ENCODE measurements around the gene PARD3B. TPM values are rescaled to one million over a fixed set of nuclear protein-coding genes. Genes with fewer than 3 reads are reported as not detected.

Gene PARD3B
- total RNA-seq, 1 experiment from 2014 or later = 5.1 TPM

DNA sequence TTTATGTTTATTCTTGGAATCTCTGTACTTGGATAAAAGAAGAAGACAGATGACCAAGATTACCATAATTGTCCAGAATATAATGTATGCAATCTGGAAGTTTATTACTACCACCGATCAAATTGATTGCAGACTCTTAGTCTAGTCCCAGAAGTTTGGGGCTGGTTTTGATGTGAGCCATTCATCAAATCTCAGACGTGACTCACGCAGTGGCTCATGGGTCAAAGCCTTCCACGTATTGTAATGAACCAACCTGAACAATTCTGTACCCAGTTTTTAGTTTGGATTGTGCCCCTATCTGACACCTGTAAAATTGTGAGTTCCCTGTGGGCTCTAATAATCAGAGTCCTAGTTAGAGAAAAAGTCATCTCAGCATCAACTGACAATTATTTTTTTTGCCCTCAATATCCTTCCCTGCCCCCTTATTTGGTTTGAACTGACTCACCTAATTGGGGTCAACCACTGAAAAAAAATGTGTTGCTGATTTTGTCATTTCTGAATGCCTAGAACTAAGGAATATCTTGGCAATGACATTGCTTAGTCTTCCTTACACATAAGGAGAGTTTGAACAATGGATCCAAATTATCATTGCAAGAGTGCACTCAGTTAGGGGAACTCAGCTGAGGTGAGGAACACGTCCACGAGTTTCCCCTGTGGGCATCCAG lies 917.5 kb downstream of the PARD3B start:
- H3K9me3 ChIP-seq (replicated peaks) = no peaks in the 10 kb centered on the region; the same call in 1 of the 2 replicates
- H3K27ac ChIP-seq = no peak overlapping the region
- H3K36me3 ChIP-seq = no peaks in the 10 kb centered on the region; the same call in 1 of the 2 replicates
- no peak overlapping the region for H3K4me3 ChIP-seq
- no peak for DNase-seq
- H3K27me3 ChIP-seq = no peaks in the 10 kb centered on the region
- H3K4me1 ChIP-seq = peaks cover 20% of the 10 kb centered on the region

- no peaks in the 10 kb centered on the region for H3K27me3 ChIP-seq
- H3K4me3 ChIP-seq = no peak overlapping the region
- peaks cover 20% of the 10 kb centered on the region for H3K4me1 ChIP-seq
- no peaks in the 10 kb centered on the region; the same call in 1 of the 2 replicates for H3K36me3 ChIP-seq
- DNase-seq = peak; percentile 57 to 72
- no peaks in the 10 kb centered on the region; the same call in 1 of the 2 replicates for H3K9me3 ChIP-seq (replicated peaks)
- H3K27ac ChIP-seq = no peak overlapping the region
Observed at GRCh38 chr2:205463466-205464025, 918.3 kb downstream of the PARD3B start.

GRCh38 chr2:205464681-205465080 lies 919.4 kb downstream of the PARD3B start:
- no peaks in the 10 kb centered on the region; the same call in 1 of the 2 replicates for H3K36me3 ChIP-seq
- peak; percentile 38 to 61 for DNase-seq
- H3K27me3 ChIP-seq = no peaks in the 10 kb centered on the region
- H3K4me1 ChIP-seq = peaks cover 20% of the 10 kb centered on the region
- no peak overlapping the region for H3K4me3 ChIP-seq
- H3K27ac ChIP-seq = no peak overlapping the region
- no peaks in the 10 kb centered on the region; the same call in 1 of the 2 replicates for H3K9me3 ChIP-seq (replicated peaks)

- Histone ChIP-seq H3K9me3 (replicated peaks) (no peaks in the 10 kb centered on the region; the same call in 1 of the 2 replicates), H3K27me3 (no peaks in the 10 kb centered on the region), H3K4me3 (no peak overlapping the region), H3K27ac (no peak overlapping the region), H3K4me1 (peaks cover 20% of the 10 kb centered on the region), H3K36me3 (no peaks in the 10 kb centered on the region; the same call in 1 of the 2 replicates)
- DNase-seq = no peak
Observed at GRCh38 chr2:205465791-205466190, 920.5 kb downstream of the PARD3B start.

GRCh38 chr2:205471776-205472175 lies 926.5 kb downstream of the PARD3B start:
- H3K9me3 ChIP-seq (replicated peaks) = no peaks in the 10 kb centered on the region
- no peak overlapping the region for H3K27ac ChIP-seq
- H3K4me3 ChIP-seq = no peak overlapping the region
- H3K27me3 ChIP-seq = no peaks in the 10 kb centered on the region
- H3K4me1 ChIP-seq = no peaks in the 10 kb centered on the region; the same call in 1 of the 2 replicates
- no peaks in the 10 kb centered on the region for H3K36me3 ChIP-seq
- DNase-seq = no peak

GRCh38 chr2:205473791-205474190 lies 928.5 kb downstream of the PARD3B start:
- no peaks in the 10 kb centered on the region for H3K27me3 ChIP-seq
- no peak for DNase-seq
- no peaks in the 10 kb centered on the region for H3K9me3 ChIP-seq (replicated peaks)
- no peaks in the 10 kb centered on the region; the same call in 1 of the 2 replicates for H3K4me1 ChIP-seq
- H3K27ac ChIP-seq = no peak overlapping the region
- H3K36me3 ChIP-seq = no peaks in the 10 kb centered on the region
- H3K4me3 ChIP-seq = no peak overlapping the region

- Histone ChIP-seq H3K9me3 (replicated peaks) (no peaks in the 10 kb centered on the region), H3K36me3 (no peaks in the 10 kb centered on the region), H3K4me3 (no peak overlapping the region), H3K4me1 (no peaks in the 10 kb centered on the region; the same call in 1 of the 2 replicates), H3K27ac (no peak overlapping the region), H3K27me3 (no peaks in the 10 kb centered on the region)
- no peak for DNase-seq
Observed at GRCh38 chr2:205474741-205475415, 929.6 kb downstream of the PARD3B start.

DNA sequence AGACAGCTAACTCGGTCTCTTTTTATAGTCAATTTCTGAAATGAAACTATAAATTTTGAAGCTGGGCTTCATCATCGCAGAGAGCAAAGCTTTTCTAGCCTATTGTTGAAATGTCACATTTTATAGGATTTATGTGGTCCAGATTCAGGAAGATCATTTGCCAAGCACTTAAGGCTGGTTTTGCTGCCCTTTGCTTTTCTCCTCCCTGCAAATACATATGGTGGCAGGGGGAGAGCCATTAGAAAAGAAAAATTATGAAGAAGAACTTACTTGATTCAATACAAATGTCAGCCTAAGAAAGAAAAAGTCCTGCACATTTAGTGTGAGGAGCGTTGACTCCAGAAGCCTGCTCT lies 930.1 kb downstream of the PARD3B start:
- H3K27me3 ChIP-seq = no peaks in the 10 kb centered on the region
- no peak overlapping the region for H3K4me3 ChIP-seq
- H3K4me1 ChIP-seq = no peaks in the 10 kb centered on the region; the same call in 1 of the 2 replicates
- no peak for DNase-seq
- H3K27ac ChIP-seq = no peak overlapping the region
- no peaks in the 10 kb centered on the region for H3K36me3 ChIP-seq
- H3K9me3 ChIP-seq (replicated peaks) = no peaks in the 10 kb centered on the region

GRCh38 chr2:205477016-205477705 lies 931.9 kb downstream of the PARD3B start:
- Histone ChIP-seq H3K36me3 (no peaks in the 10 kb centered on the region), H3K4me1 (peaks cover 1% of the 10 kb centered on the region), H3K27me3 (no peaks in the 10 kb centered on the region), H3K4me3 (no peak overlapping the region), H3K9me3 (replicated peaks) (no peaks in the 10 kb centered on the region), H3K27ac (no peak overlapping the region)
- no peak for DNase-seq

GRCh38 chr2:205481861-205482260 lies 936.6 kb downstream of the PARD3B start:
- H3K4me3 ChIP-seq = no peak overlapping the region
- no peak overlapping the region for H3K27ac ChIP-seq
- no peaks in the 10 kb centered on the region for H3K27me3 ChIP-seq
- no peak for DNase-seq
- H3K36me3 ChIP-seq = no peaks in the 10 kb centered on the region
- no peaks in the 10 kb centered on the region for H3K9me3 ChIP-seq (replicated peaks)
- peaks cover 32% of the 10 kb centered on the region for H3K4me1 ChIP-seq

DNA sequence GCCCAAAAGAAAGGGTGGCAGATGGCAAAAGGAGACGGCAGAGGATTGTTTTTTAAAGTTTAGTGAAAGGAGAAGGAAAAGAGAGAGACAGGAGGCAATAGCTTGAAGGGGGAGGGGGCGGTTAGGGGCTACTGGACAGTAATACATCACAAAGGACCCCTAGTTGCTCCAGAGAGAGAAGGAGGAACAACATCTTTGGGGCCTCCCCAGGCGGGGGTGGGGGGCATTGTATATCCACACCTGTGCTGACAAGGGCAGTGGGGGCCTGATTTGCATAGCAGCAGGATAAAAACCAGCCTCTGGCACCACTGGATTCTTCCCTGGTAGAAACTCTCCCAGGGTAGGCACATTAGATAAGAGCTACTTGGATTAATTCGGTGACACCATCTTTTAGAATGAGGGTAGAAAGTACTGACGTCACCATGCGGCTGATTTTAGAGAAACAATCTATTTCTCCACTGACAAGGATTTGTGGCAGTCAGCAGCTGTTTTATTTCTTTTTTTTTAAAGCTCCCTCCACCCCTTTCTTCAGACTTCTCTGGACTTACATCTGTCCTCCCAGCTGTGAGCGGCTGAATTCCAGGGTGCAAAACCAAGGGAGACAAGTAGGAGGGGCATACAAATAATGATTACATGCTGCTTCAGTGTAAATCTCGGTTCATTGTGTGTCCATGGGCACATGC lies 937.3 kb downstream of the PARD3B start:
- H3K9me3 ChIP-seq (replicated peaks) = no peaks in the 10 kb centered on the region

DNA sequence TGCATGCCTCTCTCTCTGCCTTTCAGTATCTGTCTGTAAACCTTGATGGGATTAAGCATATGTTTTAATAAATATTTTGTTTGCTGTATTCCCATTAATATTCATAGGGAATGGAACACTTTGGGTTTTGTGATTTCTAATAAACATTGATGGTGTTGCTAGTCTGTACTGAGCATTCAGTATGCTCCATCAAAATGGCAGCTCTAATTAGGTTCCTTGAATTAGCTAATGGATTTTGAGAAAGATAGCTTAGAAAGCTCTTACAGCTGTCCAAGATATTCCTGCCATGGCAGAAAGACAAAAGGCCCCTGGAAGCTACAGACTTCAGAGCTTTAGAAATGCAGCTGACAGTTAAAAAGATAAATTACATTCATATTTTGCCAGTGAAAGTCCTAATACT lies 937.8 kb downstream of the PARD3B start:
- peak in 1 of 2 experiments; percentile 35 for DNase-seq
- H3K27ac ChIP-seq = peak overlapping the region; percentile 58
- no peaks in the 10 kb centered on the region for H3K9me3 ChIP-seq (replicated peaks)
- no peak overlapping the region for H3K4me3 ChIP-seq
- no peaks in the 10 kb centered on the region for H3K36me3 ChIP-seq
- H3K4me1 ChIP-seq = peaks cover 41% of the 10 kb centered on the region
- H3K27me3 ChIP-seq = no peaks in the 10 kb centered on the region

More for the DNA sequence above, 937.3 kb downstream of the PARD3B start:
- peak; percentile 74 to 78 for DNase-seq
- Histone ChIP-seq H3K4me1 (peaks cover 38% of the 10 kb centered on the region), H3K27me3 (no peaks in the 10 kb centered on the region), H3K4me3 (no peak overlapping the region), H3K27ac (peak overlapping the region; percentile 58), H3K36me3 (no peaks in the 10 kb centered on the region)

- Histone ChIP-seq H3K36me3 (no peaks in the 10 kb centered on the region), H3K27me3 (no peaks in the 10 kb centered on the region), H3K9me3 (replicated peaks) (no peaks in the 10 kb centered on the region), H3K27ac (no peak overlapping the region; the same call in 1 of the 2 replicates), H3K4me1 (peaks cover 41% of the 10 kb centered on the region), H3K4me3 (no peak overlapping the region)
- no peak for DNase-seq
Observed at GRCh38 chr2:205484215-205484614, 938.9 kb downstream of the PARD3B start.

- H3K4me1 ChIP-seq = peaks cover 41% of the 10 kb centered on the region
- H3K9me3 ChIP-seq (replicated peaks) = no peaks in the 10 kb centered on the region
- no peak overlapping the region for H3K4me3 ChIP-seq
- no peak overlapping the region; the same call in 1 of the 2 replicates for H3K27ac ChIP-seq
- peak in 1 of 2 experiments; percentile 22 for DNase-seq
- H3K36me3 ChIP-seq = no peaks in the 10 kb centered on the region
- H3K27me3 ChIP-seq = no peaks in the 10 kb centered on the region
Observed at GRCh38 chr2:205484764-205485163, 939.5 kb downstream of the PARD3B start.
